HG03108 (cell line): ENCODE results near the gene PRDM11.
"Not testable (repeated sequence)": the region's sequence is repeated elsewhere in the genome, so short reads cannot be mapped to it uniquely, and the experiment has no call there.

Source experiments
- ATAC-seq: cut with Tn5 transposase; IDR thresholded peaks from one replicate; pipeline ENCODE4 v1.9.1; 2021; ENCODE audit warnings: moderate library complexity; ENCODE audit not compliant: unreplicated experiment

PRDM11 gene

GRCh38 chr11:45146072-45147016 lies at the start of gene PRDM11:
PRDM11 (plus strand) TSS chr11:45146639; CDS start chr11:45181767, 35,128 bp downstream.
- ATAC-seq = peak; percentile 20

GRCh38 chr11:45097721-45098493 lies 48.5 kb upstream of the PRDM11 start:
- no peak for ATAC-seq

- ATAC-seq = no peak
Measured at GRCh38 chr11:45098929-45099328, 47.5 kb upstream of the PRDM11 start.

- no peak for ATAC-seq
Measured at GRCh38 chr11:45100339-45100738, 46.1 kb upstream of the PRDM11 start.

- no peak for ATAC-seq
Measured at GRCh38 chr11:45102361-45102809, 44.1 kb upstream of the PRDM11 start.

GRCh38 chr11:45102810-45103621 lies 43.4 kb upstream of the PRDM11 start:
- ATAC-seq = peak; percentile 57

GRCh38 chr11:45104006-45104789 lies 42.2 kb upstream of the PRDM11 start:
- ATAC-seq = no peak

- no peak for ATAC-seq
Measured at GRCh38 chr11:45104790-45105084, 41.7 kb upstream of the PRDM11 start.

GRCh38 chr11:45105233-45105983 lies 41.0 kb upstream of the PRDM11 start:
- no peak for ATAC-seq

- no peak for ATAC-seq
Measured at GRCh38 chr11:45105984-45106375, 40.5 kb upstream of the PRDM11 start.

- no peak for ATAC-seq
Measured at GRCh38 chr11:45106440-45106839, 40.0 kb upstream of the PRDM11 start.

- no peak for ATAC-seq
Measured at GRCh38 chr11:45107029-45107428, 39.4 kb upstream of the PRDM11 start.

- no peak for ATAC-seq
Measured at GRCh38 chr11:45108070-45109064, 38.1 kb upstream of the PRDM11 start.

GRCh38 chr11:45109400-45109799 lies 37.0 kb upstream of the PRDM11 start:
- ATAC-seq = no peak

GRCh38 chr11:45110562-45110961 lies 35.9 kb upstream of the PRDM11 start:
- ATAC-seq = no peak

GRCh38 chr11:45113807-45114206 lies 32.6 kb upstream of the PRDM11 start:
- no peak for ATAC-seq

- ATAC-seq = not testable (repeated sequence)
Measured at GRCh38 chr11:45127836-45128235, 18.6 kb upstream of the PRDM11 start.

- ATAC-seq = no peak
Measured at GRCh38 chr11:45133878-45134277, 12.6 kb upstream of the PRDM11 start.
